ENCODE measurements around the gene TAF8. TPM values are rescaled to one million over a fixed set of nuclear protein-coding genes. Genes with fewer than 3 reads are reported as not detected.
A peak's percentile ranks its signal among the peaks of the same experiment; 100 is the strongest.

The TAF8 gene
- total and polyA plus RNA-seq, 10 of the 15 experiments (the other 5 are each of a cell fraction or from before 2014, with no cell fraction given): 11.7 to 30.9 (median 19.9) TPM

- peak; percentile 71 for TF ChIP-seq RELB (IDR thresholded peaks at IDR 0.05; ENCODE audit: low read depth)
- 0 out of 2 replicates have a peak, but pooled peaks have one; percentile 27 for TF ChIP-seq TCF3 (IDR thresholded peaks at IDR 0.05; ENCODE audit: borderline replicate concordance, insufficient read depth, low read depth, low read length)
- no peak for TF ChIP-seq MTA3 (IDR thresholded peaks at IDR 0.05; ENCODE audit: borderline replicate concordance, low read length)
- 0 out of 2 replicates have a peak, but pooled peaks have one; percentile 19 for TF ChIP-seq E2F4 (IDR thresholded peaks at IDR 0.05; ENCODE audit: low read depth, low read length)
- TF ChIP-seq, protein P1, sequence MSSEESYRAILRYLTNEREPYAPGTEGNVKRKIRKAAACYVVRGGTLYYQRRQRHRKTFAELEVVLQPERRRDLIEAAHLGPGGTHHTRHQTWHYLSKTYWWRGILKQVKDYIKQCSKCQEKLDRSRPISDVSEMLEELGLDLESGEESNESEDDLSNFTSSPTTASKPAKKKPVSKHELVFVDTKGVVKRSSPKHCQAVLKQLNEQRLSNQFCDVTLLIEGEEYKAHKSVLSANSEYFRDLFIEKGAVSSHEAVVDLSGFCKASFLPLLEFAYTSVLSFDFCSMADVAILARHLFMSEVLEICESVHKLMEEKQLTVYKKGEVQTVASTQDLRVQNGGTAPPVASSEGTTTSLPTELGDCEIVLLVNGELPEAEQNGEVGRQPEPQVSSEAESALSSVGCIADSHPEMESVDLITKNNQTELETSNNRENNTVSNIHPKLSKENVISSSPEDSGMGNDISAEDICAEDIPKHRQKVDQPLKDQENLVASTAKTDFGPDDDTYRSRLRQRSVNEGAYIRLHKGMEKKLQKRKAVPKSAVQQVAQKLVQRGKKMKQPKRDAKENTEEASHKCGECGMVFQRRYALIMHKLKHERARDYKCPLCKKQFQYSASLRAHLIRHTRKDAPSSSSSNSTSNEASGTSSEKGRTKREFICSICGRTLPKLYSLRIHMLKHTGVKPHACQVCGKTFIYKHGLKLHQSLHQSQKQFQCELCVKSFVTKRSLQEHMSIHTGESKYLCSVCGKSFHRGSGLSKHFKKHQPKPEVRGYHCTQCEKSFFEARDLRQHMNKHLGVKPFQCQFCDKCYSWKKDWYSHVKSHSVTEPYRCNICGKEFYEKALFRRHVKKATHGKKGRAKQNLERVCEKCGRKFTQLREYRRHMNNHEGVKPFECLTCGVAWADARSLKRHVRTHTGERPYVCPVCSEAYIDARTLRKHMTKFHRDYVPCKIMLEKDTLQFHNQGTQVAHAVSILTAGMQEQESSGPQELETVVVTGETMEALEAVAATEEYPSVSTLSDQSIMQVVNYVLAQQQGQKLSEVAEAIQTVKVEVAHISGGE (CRISPR knock-in tag; IDR thresholded peaks at IDR 0.05): no peak
- 0 out of 2 replicates have a peak, but pooled peaks have one; percentile 31 for TF ChIP-seq MXI1 (IDR thresholded peaks at IDR 0.05; ENCODE audit: low read depth, low read length)
- TF ChIP-seq, protein P2, sequence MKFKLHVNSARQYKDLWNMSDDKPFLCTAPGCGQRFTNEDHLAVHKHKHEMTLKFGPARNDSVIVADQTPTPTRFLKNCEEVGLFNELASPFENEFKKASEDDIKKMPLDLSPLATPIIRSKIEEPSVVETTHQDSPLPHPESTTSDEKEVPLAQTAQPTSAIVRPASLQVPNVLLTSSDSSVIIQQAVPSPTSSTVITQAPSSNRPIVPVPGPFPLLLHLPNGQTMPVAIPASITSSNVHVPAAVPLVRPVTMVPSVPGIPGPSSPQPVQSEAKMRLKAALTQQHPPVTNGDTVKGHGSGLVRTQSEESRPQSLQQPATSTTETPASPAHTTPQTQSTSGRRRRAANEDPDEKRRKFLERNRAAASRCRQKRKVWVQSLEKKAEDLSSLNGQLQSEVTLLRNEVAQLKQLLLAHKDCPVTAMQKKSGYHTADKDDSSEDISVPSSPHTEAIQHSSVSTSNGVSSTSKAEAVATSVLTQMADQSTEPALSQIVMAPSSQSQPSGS (IDR thresholded peaks at IDR 0.05; ENCODE audit: low read length): no peak
- TF ChIP-seq LARP7 (IDR thresholded peaks at IDR 0.05): no peak
- 0 out of 2 replicates have a peak, but pooled peaks have one; percentile 21 for TF ChIP-seq NFYB (IDR thresholded peaks at IDR 0.05; ENCODE audit: insufficient read depth, low read depth, low read length)
- no peak for TF ChIP-seq NFXL1 (IDR thresholded peaks at IDR 0.05; ENCODE audit: borderline replicate concordance)
- no peak for TF ChIP-seq SKIL (IDR thresholded peaks at IDR 0.05; ENCODE audit: low read depth, poor library complexity, severe bottlenecking)
- TF ChIP-seq, protein P3, sequence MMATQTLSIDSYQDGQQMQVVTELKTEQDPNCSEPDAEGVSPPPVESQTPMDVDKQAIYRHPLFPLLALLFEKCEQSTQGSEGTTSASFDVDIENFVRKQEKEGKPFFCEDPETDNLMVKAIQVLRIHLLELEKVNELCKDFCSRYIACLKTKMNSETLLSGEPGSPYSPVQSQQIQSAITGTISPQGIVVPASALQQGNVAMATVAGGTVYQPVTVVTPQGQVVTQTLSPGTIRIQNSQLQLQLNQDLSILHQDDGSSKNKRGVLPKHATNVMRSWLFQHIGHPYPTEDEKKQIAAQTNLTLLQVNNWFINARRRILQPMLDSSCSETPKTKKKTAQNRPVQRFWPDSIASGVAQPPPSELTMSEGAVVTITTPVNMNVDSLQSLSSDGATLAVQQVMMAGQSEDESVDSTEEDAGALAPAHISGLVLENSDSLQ (IDR thresholded peaks at IDR 0.05): no peak
Observed at GRCh38 chr6:42025066-42025844, 25.1 kb upstream of the TAF8 start (continued).

Data from GM12878 (cell line).